DND-41 (cell line): ENCODE measurements around the gene MND1.

ENCODE experiments used
- ATAC-seq: fragments of 200-7000 bp; cut with Tn5 transposase; 3 replicates; pipeline ENCODE4 v1.9.1; 2021; ENCODE audit warnings: low read depth; ENCODE audit not compliant: insufficient read depth
- DNase-seq: peaks from one replicate; pipeline ENCODE4 v3.0.0-alpha.2; 2020
- H2AFZ ChIP-seq: 2 replicates; pipeline ENCODE4 v1.6.0; 2012; ENCODE audit warnings: low read depth, low read length
- H3K27ac ChIP-seq: 2 replicates; pipeline ENCODE4 v1.5.1; 2012; ENCODE audit warnings: low read length, inconsistent platforms
- H3K27me3 ChIP-seq: fragments of 200-600 bp; sonication (generic); 2 replicates; pipeline ENCODE4 v1.6.0; 2012; ENCODE audit warnings: low read length, mild to moderate bottlenecking, inconsistent platforms; ENCODE audit not compliant: insufficient read depth, poor library complexity
- H3K36me3 ChIP-seq: 2 replicates; pipeline ENCODE4 v1.5.1; 2012; ENCODE audit warnings: low read length, inconsistent platforms; ENCODE audit not compliant: insufficient read depth
- H3K4me1 ChIP-seq: 2 replicates; pipeline ENCODE4 v1.5.1; 2012; ENCODE audit warnings: mild to moderate bottlenecking, low read length; ENCODE audit not compliant: insufficient read depth
- H3K4me2 ChIP-seq: 2 replicates; pipeline ENCODE4 v1.6.0; 2012; ENCODE audit warnings: mild to moderate bottlenecking, moderate library complexity, low read length, inconsistent platforms; ENCODE audit not compliant: insufficient read depth
- H3K4me3 ChIP-seq, 2 experiments: fragments of 200-600 bp in 1 of 2; shearing (Covaris generic) in 1 of 2; 2 replicates each; pipeline ENCODE4 v1.5.1; 2012 to 2016; ENCODE audit warnings: inconsistent platforms in 2 of 2, low read length in 2 of 2, mild to moderate bottlenecking in 2 of 2, low read depth in 1 of 2, moderate library complexity in 1 of 2
- H3K79me2 ChIP-seq: 2 replicates; pipeline ENCODE4 v1.6.0; 2012; ENCODE audit warnings: low read length, inconsistent platforms; ENCODE audit not compliant: insufficient read depth
- H3K9ac ChIP-seq: 2 replicates; pipeline ENCODE4 v1.6.0; 2012; ENCODE audit warnings: low read depth, mild to moderate bottlenecking, inconsistent platforms, low read length, moderate library complexity
- H3K9me3 ChIP-seq: 2 replicates; pipeline ENCODE4 v1.5.1; 2012; ENCODE audit warnings: low read length, moderate library complexity, mild to moderate bottlenecking, inconsistent platforms; ENCODE audit not compliant: insufficient read depth, severe bottlenecking
- H4K20me1 ChIP-seq: 2 replicates; pipeline ENCODE4 v1.6.0; 2012; ENCODE audit warnings: low read length; ENCODE audit not compliant: insufficient read depth
- CTCF ChIP-seq: IDR thresholded peaks from 2 replicates; pipeline ENCODE4 v1.5.1; 2012; ENCODE audit warnings: borderline replicate concordance, low read length, moderate library complexity, mild to moderate bottlenecking; ENCODE audit not compliant: poor library complexity, severe bottlenecking; ENCODE audit errors: extremely low read depth
- EZH2 ChIP-seq: IDR thresholded peaks from 3 replicates; pipeline ENCODE4 v1.6.1; 2012; ENCODE audit warnings: borderline replicate concordance, low read depth, mild to moderate bottlenecking, moderate library complexity, low read length, inconsistent platforms; ENCODE audit not compliant: severe bottlenecking

MND1 gene

DNA sequence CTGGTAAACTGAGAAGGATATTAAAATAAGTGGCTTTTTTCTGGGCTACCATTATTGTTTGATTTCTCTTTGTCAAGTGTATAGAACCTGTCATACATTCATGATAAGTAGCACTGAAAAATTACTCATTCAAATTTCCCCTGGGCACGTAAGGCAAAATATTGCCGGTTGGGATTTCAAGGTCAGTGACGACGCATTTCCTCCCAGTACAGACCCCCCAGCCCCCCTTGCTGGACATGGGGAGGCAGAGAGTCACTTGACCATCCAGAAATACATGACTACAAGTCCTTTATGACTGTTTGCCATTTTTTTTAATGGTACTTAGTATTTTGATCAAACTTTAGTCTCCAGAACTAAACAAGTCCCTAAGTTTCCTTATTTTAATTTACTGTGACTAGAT, 6.8 kb upstream of the MND1 start:
- H3K9ac ChIP-seq: no peak overlapping the region
- no peak for DNase-seq
- H2AFZ ChIP-seq: no peak overlapping the region
- H4K20me1 ChIP-seq: no peaks in the 10 kb centered on the region
- ATAC-seq: no peak
- no peak overlapping the region; the same call in 1 of the 2 replicates for H3K4me2 ChIP-seq
- no peaks in the 10 kb centered on the region for H3K27me3 ChIP-seq
- no peak overlapping the region for H3K4me3 ChIP-seq
- peaks cover 38% of the 10 kb centered on the region for H3K4me1 ChIP-seq
- peak overlapping the region; percentile 6; the same call in 1 of the 2 replicates for H3K27ac ChIP-seq
- H3K79me2 ChIP-seq: peaks cover 40% of the 10 kb centered on the region
- no peak for TF ChIP-seq CTCF
- H3K36me3 ChIP-seq: no peaks in the 10 kb centered on the region; the same call in 1 of the 2 replicates
- H3K9me3 ChIP-seq: no peaks in the 10 kb centered on the region

GRCh38 chr4:153341575-153342090, 2.9 kb upstream of the MND1 start:
- ATAC-seq: no peak
- Histone ChIP-seq H3K4me2 (peak overlapping the region; percentile 70), H3K79me2 (peaks cover 72% of the 10 kb centered on the region), H3K4me1 (peaks cover 62% of the 10 kb centered on the region), H3K4me3 (no peak overlapping the region), H3K9me3 (no peaks in the 10 kb centered on the region), H3K9ac (peak overlapping the region; percentile 99; the same call in 1 of the 2 replicates), H4K20me1 (no peaks in the 10 kb centered on the region), H3K36me3 (no peaks in the 10 kb centered on the region; the same call in 1 of the 2 replicates), H3K27me3 (no peaks in the 10 kb centered on the region), H2AFZ (0 out of 2 replicates have a peak overlapping the region, but pooled peaks have one; percentile 0), H3K27ac (peak overlapping the region; percentile 100)
- TF ChIP-seq CTCF (no peak), EZH2 (no peak)
- DNase-seq: no peak

GRCh38 chr4:153342751-153343552, 1.5 kb upstream of the MND1 start:
- H2AFZ ChIP-seq: peak overlapping the region; percentile 7; the same call in 1 of the 2 replicates
- TF ChIP-seq CTCF: no peak
- no peak for TF ChIP-seq EZH2
- H4K20me1 ChIP-seq: no peaks in the 10 kb centered on the region
- ATAC-seq (no peak), DNase-seq (no peak)
- peak overlapping the region in 1 of 2 experiments; percentile 59; a peak in 2 of 4 replicates for H3K4me3 ChIP-seq
- H3K9me3 ChIP-seq: no peaks in the 10 kb centered on the region
- H3K27me3 ChIP-seq: no peaks in the 10 kb centered on the region
- H3K4me2 ChIP-seq: peak overlapping the region; percentile 70
- H3K27ac ChIP-seq: peak overlapping the region; percentile 100
- H3K36me3 ChIP-seq: no peaks in the 10 kb centered on the region; the same call in 1 of the 2 replicates
- peaks cover 74% of the 10 kb centered on the region for H3K4me1 ChIP-seq
- peaks cover 84% of the 10 kb centered on the region for H3K79me2 ChIP-seq
- H3K9ac ChIP-seq: peak overlapping the region; percentile 99
